ENCODE measurements around the gene PRSS12. TPM values are rescaled to one million over a fixed set of nuclear protein-coding genes. Genes with fewer than 3 reads are reported as not detected.

The PRSS12 gene
- polyA plus RNA-seq, 1 of the 3 experiments (the other 2 are of a cell fraction): 137 TPM

DNA sequence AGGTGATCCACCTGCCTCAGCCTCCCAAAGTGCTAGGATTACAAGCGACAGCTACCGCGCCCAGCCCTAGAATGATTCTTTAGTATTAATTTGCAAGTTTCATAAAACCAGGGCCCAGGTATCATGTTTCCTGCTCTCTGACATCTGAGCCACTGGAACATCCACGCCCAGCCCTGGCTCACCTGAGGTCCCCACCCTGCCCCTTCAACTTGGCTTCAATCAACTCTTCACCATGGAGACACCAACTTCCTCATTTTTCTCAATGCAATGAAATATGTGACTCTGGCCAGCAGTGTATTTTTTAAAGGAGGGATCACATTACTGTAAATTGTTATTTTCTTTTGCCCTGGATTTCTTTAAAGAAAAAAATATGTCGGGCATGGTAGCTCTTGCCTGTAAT, 3.9 kb downstream of the PRSS12 start:
- peaks cover 8 to 18% of the 10 kb centered on the region in 2 experiments; a peak in 3 of 4 replicates for H3K4me1 ChIP-seq (ENCODE audit: control insufficient read depth in 1 of 2, insufficient read depth in 2 of 2, low read depth in 1 of 2, low read length in 1 of 2)
- H3K9ac ChIP-seq: no peak overlapping the region
- no peak overlapping the region for H3K27ac ChIP-seq (ENCODE audit: low read depth in 2 of 2, low read length in 1 of 2)
- H3K27me3 ChIP-seq (ENCODE audit: insufficient read depth): no peaks in the 10 kb centered on the region
- ChIA-PET POLR2A (no interaction called here), CTCF (no interaction called here)
- WGBS (ENCODE audit: low lambda C conversion rate): 93% methylated on average over 5 of the region's 5 CpGs
- no peaks in the 10 kb centered on the region for H3K9me2 ChIP-seq
- no peak for DNase-seq
- no peak overlapping the region for H2AFZ ChIP-seq (ENCODE audit: low read depth)
- H3K9me3 ChIP-seq: no peaks in the 10 kb centered on the region
- H4K20me1 ChIP-seq (ENCODE audit: insufficient read depth): no peaks in the 10 kb centered on the region
- H3K36me3 ChIP-seq (replicated peaks in 1 of 2; ENCODE audit: control insufficient read depth in 1 of 2, insufficient read depth in 2 of 2, low read length in 1 of 2): no peaks in the 10 kb centered on the region
- no peak overlapping the region for H3K4me3 ChIP-seq (ENCODE audit: low read depth in 2 of 2, low read length in 1 of 2)
- H3K79me2 ChIP-seq (ENCODE audit: insufficient read depth): peaks cover 86% of the 10 kb centered on the region
- peaks cover 26% of the 10 kb centered on the region for H3F3A ChIP-seq (replicated peaks; ENCODE audit: insufficient read depth)
- 0 out of 2 replicates have a peak overlapping the region, but pooled peaks have one; percentile 16 for H3K4me2 ChIP-seq
- TF ChIP-seq RFX5 (IDR thresholded peaks at IDR 0.05; ENCODE audit: low read length) (no peak), EZH2phosphoT487 (IDR thresholded peaks at IDR 0.05; ENCODE audit: borderline replicate concordance, low read depth) (no peak), MXI1 (IDR thresholded peaks at IDR 0.05; ENCODE audit: low read depth, low read length) (no peak), ZBTB33 (IDR thresholded peaks at IDR 0.05; ENCODE audit: borderline replicate concordance, low read depth) (no peak), POLR2AphosphoS5 (IDR thresholded peaks at IDR 0.05; ENCODE audit: low read depth, low read length) (no peak), EP300 (IDR thresholded peaks at IDR 0.05; ENCODE audit: borderline replicate concordance in 1 of 2, low read depth in 1 of 2, low read length in 1 of 2) (no peak), GATA2 (CRISPR knock-in tag; IDR thresholded peaks at IDR 0.05) (no peak), USF2 (IDR thresholded peaks at IDR 0.05; ENCODE audit: borderline replicate concordance, low read depth, low read length) (no peak), TCF12 (IDR thresholded peaks at IDR 0.05) (no peak), TEAD4 (IDR thresholded peaks at IDR 0.05; ENCODE audit: borderline replicate concordance, insufficient read depth) (no peak), RXRA (IDR thresholded peaks at IDR 0.05; ENCODE audit: borderline replicate concordance, low read depth) (no peak), MEF2A (IDR thresholded peaks at IDR 0.05; ENCODE audit: borderline replicate concordance, low read depth) (no peak)
- TF ChIP-seq, protein P1, sequence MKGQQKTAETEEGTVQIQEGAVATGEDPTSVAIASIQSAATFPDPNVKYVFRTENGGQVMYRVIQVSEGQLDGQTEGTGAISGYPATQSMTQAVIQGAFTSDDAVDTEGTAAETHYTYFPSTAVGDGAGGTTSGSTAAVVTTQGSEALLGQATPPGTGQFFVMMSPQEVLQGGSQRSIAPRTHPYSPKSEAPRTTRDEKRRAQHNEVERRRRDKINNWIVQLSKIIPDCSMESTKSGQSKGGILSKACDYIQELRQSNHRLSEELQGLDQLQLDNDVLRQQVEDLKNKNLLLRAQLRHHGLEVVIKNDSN (IDR thresholded peaks at IDR 0.05; ENCODE audit: borderline replicate concordance, low read depth): no peak

GRCh38 chr4:118346495-118346894, 6.3 kb downstream of the PRSS12 start:
- H3K4me1 ChIP-seq (ENCODE audit: control insufficient read depth in 1 of 2, insufficient read depth in 2 of 2, low read depth in 1 of 2, low read length in 1 of 2): peaks cover 0 to 14% of the 10 kb centered on the region in 2 experiments; a peak in 2 of 4 replicates
- peaks cover 21% of the 10 kb centered on the region for H3F3A ChIP-seq (replicated peaks; ENCODE audit: insufficient read depth)
- H3K9me2 ChIP-seq: no peaks in the 10 kb centered on the region
- ChIA-PET POLR2A (no interaction called here), CTCF (interaction anchor here (1.2 to 1.9 kb wide), 2 partner anchors 20 to 65 kb away, joined by 3 to 4 read pairs; no protein-coding TSS in a partner anchor)
- H2AFZ ChIP-seq (ENCODE audit: low read depth): no peak overlapping the region
- H3K36me3 ChIP-seq (replicated peaks in 1 of 2; ENCODE audit: control insufficient read depth in 1 of 2, insufficient read depth in 2 of 2, low read length in 1 of 2): no peaks in the 10 kb centered on the region
- H4K20me1 ChIP-seq (ENCODE audit: insufficient read depth): no peaks in the 10 kb centered on the region
- WGBS (ENCODE audit: low lambda C conversion rate): 91% methylated on average over 4 of the region's 4 CpGs
- DNase-seq: no peak
- H3K9ac ChIP-seq: no peak overlapping the region
- H3K4me2 ChIP-seq: no peak overlapping the region; the same call in 1 of the 2 replicates
- H3K27me3 ChIP-seq (ENCODE audit: insufficient read depth): no peaks in the 10 kb centered on the region
- no peaks in the 10 kb centered on the region for H3K9me3 ChIP-seq
- no peak overlapping the region for H3K4me3 ChIP-seq (ENCODE audit: low read depth in 2 of 2, low read length in 1 of 2)
- H3K79me2 ChIP-seq (ENCODE audit: insufficient read depth): peaks cover 98% of the 10 kb centered on the region
- TF ChIP-seq FOXJ3 (CRISPR knock-in tag; IDR thresholded peaks at IDR 0.05): no peak
- TF ChIP-seq TCF12 (IDR thresholded peaks at IDR 0.05): no peak
- no peak for TF ChIP-seq RFX5 (IDR thresholded peaks at IDR 0.05; ENCODE audit: low read length)
- TF ChIP-seq FOXM1 (IDR thresholded peaks at IDR 0.05; ENCODE audit: low read depth): no peak
- no peak for TF ChIP-seq USF2 (IDR thresholded peaks at IDR 0.05; ENCODE audit: borderline replicate concordance, low read depth, low read length)
- no peak for TF ChIP-seq FOSL2 (IDR thresholded peaks at IDR 0.05; ENCODE audit: borderline replicate concordance, low read depth)
- no peak for TF ChIP-seq RCOR1 (IDR thresholded peaks at IDR 0.05; ENCODE audit: low read length)
- no peak for TF ChIP-seq EP300 (IDR thresholded peaks at IDR 0.05; ENCODE audit: borderline replicate concordance in 1 of 2, low read depth in 1 of 2, low read length in 1 of 2)
- TF ChIP-seq NFIC (IDR thresholded peaks at IDR 0.05; ENCODE audit: borderline replicate concordance): no peak
- no peak for TF ChIP-seq YY1 (IDR thresholded peaks at IDR 0.05; ENCODE audit: low read depth)
- no peak overlapping the region for H3K27ac ChIP-seq (ENCODE audit: low read depth in 2 of 2, low read length in 1 of 2)
